Thyroid gland (tissue), 4 donors: ENCODE measurements around the gene INPP5A.

Source experiments
- POLR2A ChIP-seq, 2 donors: fragments of 450-650 bp; IDR thresholded peaks; one replicate each; pipeline ENCODE4 v1.6.1; 2017; ENCODE audit warnings: antibody characterized with exemption in 2 of 2, mild to moderate bottlenecking in 2 of 2, moderate library complexity in 1 of 2
- TF ChIP-seq, protein P1 (sequence below), 6 experiments: fragments of 200-600 bp in 3 of 6; fragments of 450-650 bp in 3 of 6; sonication (generic) in 3 of 6; IDR thresholded peaks; one replicate each; pipeline ENCODE4 v1.5.1; 2016 to 2019; ENCODE audit warnings: antibody characterized with exemption in 6 of 6, mild to moderate bottlenecking in 2 of 6, inconsistent platforms in 1 of 6, moderate library complexity in 1 of 6

GRCh38 chr10:132667342-132668047 lies 129.9 kb downstream of the INPP5A start:
- no peak for TF ChIP-seq POLR2A (IDR thresholded peaks at IDR 0.05)
- TF ChIP-seq, protein P1, sequence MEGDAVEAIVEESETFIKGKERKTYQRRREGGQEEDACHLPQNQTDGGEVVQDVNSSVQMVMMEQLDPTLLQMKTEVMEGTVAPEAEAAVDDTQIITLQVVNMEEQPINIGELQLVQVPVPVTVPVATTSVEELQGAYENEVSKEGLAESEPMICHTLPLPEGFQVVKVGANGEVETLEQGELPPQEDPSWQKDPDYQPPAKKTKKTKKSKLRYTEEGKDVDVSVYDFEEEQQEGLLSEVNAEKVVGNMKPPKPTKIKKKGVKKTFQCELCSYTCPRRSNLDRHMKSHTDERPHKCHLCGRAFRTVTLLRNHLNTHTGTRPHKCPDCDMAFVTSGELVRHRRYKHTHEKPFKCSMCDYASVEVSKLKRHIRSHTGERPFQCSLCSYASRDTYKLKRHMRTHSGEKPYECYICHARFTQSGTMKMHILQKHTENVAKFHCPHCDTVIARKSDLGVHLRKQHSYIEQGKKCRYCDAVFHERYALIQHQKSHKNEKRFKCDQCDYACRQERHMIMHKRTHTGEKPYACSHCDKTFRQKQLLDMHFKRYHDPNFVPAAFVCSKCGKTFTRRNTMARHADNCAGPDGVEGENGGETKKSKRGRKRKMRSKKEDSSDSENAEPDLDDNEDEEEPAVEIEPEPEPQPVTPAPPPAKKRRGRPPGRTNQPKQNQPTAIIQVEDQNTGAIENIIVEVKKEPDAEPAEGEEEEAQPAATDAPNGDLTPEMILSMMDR (IDR thresholded peaks at IDR 0.05): no peak
